CD14-positive monocyte (primary cell): Measurements from ENCODE around the gene SCUBE3. TPM values are rescaled to one million over a fixed set of nuclear protein-coding genes. Genes with fewer than 3 reads are reported as not detected.

ENCODE experiments used
- DNase-seq, 3 donors: peaks; one replicate each; pipeline ENCODE4 v3.0.0-alpha.2; 2011 to 2022
- H2AFZ ChIP-seq: 2 replicates; pipeline ENCODE4 v1.6.0; 2012; ENCODE audit warnings: mild to moderate bottlenecking, low read depth, low read length, inconsistent platforms; ENCODE audit not compliant: insufficient read depth, poor library complexity, severe bottlenecking
- H3K27ac ChIP-seq, 2 donors: 1 replicate in 1 of 2; 2 replicates in 1 of 2; pipeline ENCODE4 v1.5.1; 2012 to 2013; ENCODE audit warnings: low read length in 2 of 2, control low read depth in 1 of 2, inconsistent platforms in 1 of 2, low read depth in 1 of 2, mild to moderate bottlenecking in 1 of 2
- H3K27me3 ChIP-seq, 2 donors: one replicate each; pipeline versions ENCODE4 v1.6.0 to v1.6.1; 2011 to 2013; ENCODE audit warnings: low read length in 2 of 2; ENCODE audit not compliant: control insufficient read depth in 2 of 2, insufficient read depth in 2 of 2
- H3K36me3 ChIP-seq, 2 donors: replicated peaks in 1 of 2; 1 replicate in 1 of 2; 2 replicates in 1 of 2; pipeline versions ENCODE4 v1.5.1 to v1.6.1; 2012 to 2013; ENCODE audit warnings: low read length in 2 of 2, control low read depth in 1 of 2, inconsistent platforms in 1 of 2, mild to moderate bottlenecking in 1 of 2; ENCODE audit not compliant: insufficient read depth in 2 of 2, control insufficient read depth in 1 of 2
- H3K4me1 ChIP-seq, 2 donors: 1 replicate in 1 of 2; 2 replicates in 1 of 2; pipeline versions ENCODE4 v1.5.1 to v1.6.1; 2012 to 2013; ENCODE audit warnings: low read length in 2 of 2, control low read depth in 1 of 2, inconsistent platforms in 1 of 2, mild to moderate bottlenecking in 1 of 2, moderate library complexity in 1 of 2; ENCODE audit not compliant: insufficient read depth in 2 of 2, control insufficient read depth in 1 of 2
- H3K4me2 ChIP-seq: replicated peaks from 2 replicates; pipeline ENCODE3; 2012; ENCODE audit warnings: low read length, moderate library complexity, mild to moderate bottlenecking; ENCODE audit not compliant: poor library complexity, severe bottlenecking; ENCODE audit errors: extremely low read depth
- H3K4me3 ChIP-seq, 3 experiments: fragments of 200-600 bp in 1 of 3; sonication (generic) in 1 of 3; replicated peaks in 1 of 3; 1 replicate in 2 of 3; 2 replicates in 1 of 3; pipeline ENCODE4 v1.5.1; 2011 to 2013; ENCODE audit warnings: low read length in 3 of 3, mild to moderate bottlenecking in 3 of 3, control low read depth in 2 of 3, low read depth in 2 of 3, inconsistent platforms in 1 of 3, moderate library complexity in 1 of 3
- H3K79me2 ChIP-seq: 2 replicates; pipeline ENCODE4 v1.6.0; 2012; ENCODE audit warnings: mild to moderate bottlenecking, control low read depth, inconsistent platforms, low read length, moderate library complexity; ENCODE audit not compliant: insufficient read depth
- H3K9ac ChIP-seq: 2 replicates; pipeline ENCODE4 v1.6.0; 2017; ENCODE audit warnings: low read length, mild to moderate bottlenecking; ENCODE audit not compliant: insufficient read depth, poor library complexity, severe bottlenecking
- H3K9me3 ChIP-seq, 2 donors: replicated peaks in 1 of 2; 1 replicate in 1 of 2; 2 replicates in 1 of 2; pipeline versions ENCODE4 v1.5.1 to v1.6.1; 2012 to 2013; ENCODE audit warnings: low read length in 2 of 2, control low read depth in 1 of 2; ENCODE audit not compliant: control insufficient read depth in 1 of 2, insufficient read depth in 1 of 2
- H4K20me1 ChIP-seq: 2 replicates; pipeline ENCODE4 v1.6.0; 2012; ENCODE audit warnings: mild to moderate bottlenecking, low read length, control low read depth, moderate library complexity; ENCODE audit not compliant: insufficient read depth
- H3K27ac Mint-ChIP-seq, 7 donors: one replicate each; pipeline ENCODE4 v1.8.0; 2020; ENCODE audit warnings: mild to moderate bottlenecking in 7 of 7, mixed read lengths in 7 of 7, moderate library complexity in 6 of 7, inconsistent platforms in 2 of 7
- H3K27me3 Mint-ChIP-seq, 3 donors: one replicate each; pipeline ENCODE4 v1.8.0; 2021 to 2022; ENCODE audit warnings: low read depth in 3 of 3, mild to moderate bottlenecking in 3 of 3, mixed read lengths in 3 of 3, moderate library complexity in 3 of 3, inconsistent platforms in 1 of 3
- H3K36me3 Mint-ChIP-seq, 2 donors: one replicate each; pipeline ENCODE4 v1.8.0; 2020; ENCODE audit warnings: mixed read lengths in 2 of 2, inconsistent platforms in 1 of 2, mild to moderate bottlenecking in 1 of 2
- H3K4me1 Mint-ChIP-seq: one replicate; pipeline ENCODE4 v1.8.0; 2020; ENCODE audit warnings: mild to moderate bottlenecking, mixed read lengths
- H3K4me3 Mint-ChIP-seq, 2 donors: one replicate each; pipeline ENCODE4 v1.8.0; 2020; ENCODE audit warnings: mild to moderate bottlenecking in 2 of 2, mixed read lengths in 2 of 2, moderate library complexity in 1 of 2
- H3K9me3 Mint-ChIP-seq, 7 donors: one replicate each; pipeline ENCODE4 v1.8.0; 2020 to 2022; ENCODE audit warnings: mixed read lengths in 7 of 7, mild to moderate bottlenecking in 6 of 7, moderate library complexity in 6 of 7, inconsistent platforms in 2 of 7
- WGBS: methylation state at CpG from one replicate; pipeline ENCODE4 v1.1.5; 2013; ENCODE audit warnings: missing lambda C conversion rate; ENCODE audit not compliant: insufficient coverage; 5-methylcytosine and 5-hydroxymethylcytosine counted together
- intact Hi-C, 2 donors: fragments of 100-400 bp; cut with micrococcal nuclease; formaldehyde crosslinking; loops; one replicate each; pipeline versions ENCODE4 v1.15.0 to v1.15.1; 2023
- polyA plus RNA-seq, 3 donors: library from polyadenylated mRNA; depleted of rRNA in 1 of 3; unstranded in 2 of 3; stranded (reverse) in 1 of 3; fragments of 300-500 nt in 2 of 3; fragments of >200 nt in 1 of 3; fragmentation: Illumina TruSeq in 2 of 3; gene quantifications; 1 replicate in 2 of 3; 2 replicates in 1 of 3; pipeline ENCODE4 v1.2.3, GENCODE V29; 2012 to 2021
- TF ChIP-seq, protein P1 (sequence below): fragments of 200-600 bp; IDR thresholded peaks from one replicate; pipeline ENCODE4 v1.8.0; 2022; ENCODE audit warnings: antibody characterized with exemption, mild to moderate bottlenecking

The SCUBE3 gene
- polyA plus RNA-seq, 3 donors = not detected

DNA sequence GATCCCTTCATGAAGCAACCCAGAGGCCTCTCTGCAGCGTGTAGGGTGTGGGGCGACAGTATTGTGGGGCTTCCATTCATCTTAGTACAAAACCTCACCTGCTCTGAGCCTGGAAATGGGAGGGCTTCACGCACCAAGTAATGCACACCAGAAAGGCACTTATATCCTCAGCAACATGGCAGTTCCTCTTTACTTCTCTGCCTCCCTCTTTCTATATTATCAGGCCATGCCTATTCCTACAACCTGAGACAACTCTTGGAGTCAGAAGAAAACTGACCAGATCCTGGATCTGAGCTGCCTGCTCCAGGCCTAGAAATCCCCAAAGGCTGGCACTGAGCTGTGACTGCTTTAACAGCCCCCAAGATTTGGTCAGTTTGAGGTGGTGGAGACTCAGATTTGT is 38.2 kb downstream of the SCUBE3 start:
- H3K4me1 ChIP-seq = peaks cover 0 to under 1% of the 10 kb centered on the region in 2 donors
- Mint-ChIP-seq H3K4me1 (peaks cover 1% of the 10 kb centered on the region), H3K27me3 (no peaks in the 10 kb centered on the region), H3K4me3 (no peak overlapping the region), H3K9me3 (no peaks in the 10 kb centered on the region), H3K27ac (no peak overlapping the region), H3K36me3 (peaks cover 0 to 4% of the 10 kb centered on the region in 2 donors)
- no peak overlapping the region for H3K4me2 ChIP-seq
- H2AFZ ChIP-seq = no peak overlapping the region
- DNase-seq = no peak
- intact Hi-C loops = loop anchor here in 1 of 2 donors (10.0 kb wide), 1 partner anchor 497 kb away; the partner anchor contains the start of gene SNRPC
- H4K20me1 ChIP-seq = no peaks in the 10 kb centered on the region
- no peak overlapping the region for H3K27ac ChIP-seq
- no peaks in the 10 kb centered on the region for H3K36me3 ChIP-seq
- no peaks in the 10 kb centered on the region for H3K27me3 ChIP-seq
- TF ChIP-seq, protein P1, sequence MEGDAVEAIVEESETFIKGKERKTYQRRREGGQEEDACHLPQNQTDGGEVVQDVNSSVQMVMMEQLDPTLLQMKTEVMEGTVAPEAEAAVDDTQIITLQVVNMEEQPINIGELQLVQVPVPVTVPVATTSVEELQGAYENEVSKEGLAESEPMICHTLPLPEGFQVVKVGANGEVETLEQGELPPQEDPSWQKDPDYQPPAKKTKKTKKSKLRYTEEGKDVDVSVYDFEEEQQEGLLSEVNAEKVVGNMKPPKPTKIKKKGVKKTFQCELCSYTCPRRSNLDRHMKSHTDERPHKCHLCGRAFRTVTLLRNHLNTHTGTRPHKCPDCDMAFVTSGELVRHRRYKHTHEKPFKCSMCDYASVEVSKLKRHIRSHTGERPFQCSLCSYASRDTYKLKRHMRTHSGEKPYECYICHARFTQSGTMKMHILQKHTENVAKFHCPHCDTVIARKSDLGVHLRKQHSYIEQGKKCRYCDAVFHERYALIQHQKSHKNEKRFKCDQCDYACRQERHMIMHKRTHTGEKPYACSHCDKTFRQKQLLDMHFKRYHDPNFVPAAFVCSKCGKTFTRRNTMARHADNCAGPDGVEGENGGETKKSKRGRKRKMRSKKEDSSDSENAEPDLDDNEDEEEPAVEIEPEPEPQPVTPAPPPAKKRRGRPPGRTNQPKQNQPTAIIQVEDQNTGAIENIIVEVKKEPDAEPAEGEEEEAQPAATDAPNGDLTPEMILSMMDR = no peak
- no peak overlapping the region for H3K4me3 ChIP-seq
- 100% methylated on average over 1 of the region's 3 CpGs for WGBS
- H3K9ac ChIP-seq = no peak overlapping the region
- H3K79me2 ChIP-seq = no peaks in the 10 kb centered on the region
- no peaks in the 10 kb centered on the region for H3K9me3 ChIP-seq

DNA sequence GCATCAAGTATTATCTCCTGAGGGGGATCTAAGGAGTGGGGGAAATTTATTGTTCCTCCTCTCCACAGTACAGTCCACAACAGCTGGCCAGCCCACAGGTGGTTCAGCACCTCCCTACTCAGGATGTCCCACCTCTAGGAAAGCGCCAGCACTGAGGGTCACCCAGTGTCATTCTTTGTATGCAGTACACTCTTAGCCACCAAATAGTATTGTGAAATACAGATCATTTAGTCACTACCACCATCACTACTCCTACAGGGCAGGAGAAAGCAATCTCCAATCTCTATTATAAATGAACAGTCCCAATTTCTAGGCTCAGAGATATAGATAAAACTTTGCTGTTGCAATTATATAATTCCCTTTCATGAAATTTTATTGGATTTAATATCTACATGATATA is 39.5 kb downstream of the SCUBE3 start:
- H3K36me3 ChIP-seq = no peaks in the 10 kb centered on the region
- H4K20me1 ChIP-seq = no peaks in the 10 kb centered on the region
- no peaks in the 10 kb centered on the region for H3K9me3 ChIP-seq
- 88% methylated on average over 1 of the region's 1 CpG for WGBS
- H3K36me3 Mint-ChIP-seq = peaks cover 0 to 4% of the 10 kb centered on the region in 2 donors
- no peak overlapping the region for H3K4me2 ChIP-seq
- no peak overlapping the region for H3K27ac ChIP-seq
- no peaks in the 10 kb centered on the region for H3K79me2 ChIP-seq
- no peak overlapping the region for H3K27ac Mint-ChIP-seq
- no peak overlapping the region for H3K4me3 ChIP-seq
- H3K4me1 Mint-ChIP-seq = peaks cover 6% of the 10 kb centered on the region
- H3K27me3 Mint-ChIP-seq = no peaks in the 10 kb centered on the region
- H3K4me1 ChIP-seq = peaks cover 7 to 14% of the 10 kb centered on the region in 2 donors
- H3K27me3 ChIP-seq = no peaks in the 10 kb centered on the region
- H3K9ac ChIP-seq = no peak overlapping the region
- DNase-seq = no peak
- H3K4me3 Mint-ChIP-seq = no peak overlapping the region
- intact Hi-C loops = loop anchor here in 1 of 2 donors (10.0 kb wide), 1 partner anchor 498 kb away; the partner anchor contains the start of gene SNRPC
- TF ChIP-seq, protein P1 = no peak
- H3K9me3 Mint-ChIP-seq = no peaks in the 10 kb centered on the region
- H2AFZ ChIP-seq = no peak overlapping the region
